CD4-positive, CD25-positive, alpha-beta regulatory T cell (primary cell): ENCODE results near the gene KRTAP10-6. TPM values are rescaled to one million over a fixed set of nuclear protein-coding genes. Genes with fewer than 3 reads are reported as not detected.
"Not testable (repeated sequence)": the region's sequence is repeated elsewhere in the genome, so short reads cannot be mapped to it uniquely, and the experiment has no call there.

Experiments
- ATAC-seq, 2 donors: fragments of 150-1000 bp; cut with Tn5 transposase; one replicate each; pipeline ENCODE4 v1.10.0; 2021; ENCODE audit warnings: low read depth in 2 of 2, moderate number of reproducible peaks in 2 of 2, moderate library complexity in 1 of 2
- DNase-seq, 3 donors: peaks; one replicate each; pipeline versions ENCODE4 v3.0.0 to v3.0.0-alpha.2; 2012 to 2022; ENCODE audit warnings: mixed read lengths in 1 of 3
- H3K27ac ChIP-seq: one replicate; pipeline ENCODE4 v1.7.0; 2013; ENCODE audit warnings: mild to moderate bottlenecking, low read length; ENCODE audit not compliant: insufficient read depth, poor library complexity, severe bottlenecking
- H3K27me3 ChIP-seq: one replicate; pipeline ENCODE4 v1.7.0; 2013; ENCODE audit warnings: low read length; ENCODE audit not compliant: control insufficient read depth, insufficient read depth
- H3K36me3 ChIP-seq: one replicate; pipeline ENCODE4 v1.7.0; 2013; ENCODE audit warnings: mild to moderate bottlenecking, low read length, moderate library complexity; ENCODE audit not compliant: control insufficient read depth, insufficient read depth
- H3K4me1 ChIP-seq: 2 replicates; pipeline ENCODE4 v1.7.0; 2013; ENCODE audit warnings: mild to moderate bottlenecking, low read length; ENCODE audit not compliant: insufficient read depth, control insufficient read depth, poor library complexity, severe bottlenecking
- H3K4me3 ChIP-seq: one replicate; pipeline ENCODE4 v1.7.0; 2013; ENCODE audit warnings: low read depth, mild to moderate bottlenecking, low read length, moderate library complexity
- H3K9me3 ChIP-seq, 2 experiments: 1 replicate in 1 of 2; 2 replicates in 1 of 2; pipeline ENCODE4 v1.7.0; 2013; ENCODE audit warnings: low read length in 2 of 2, mild to moderate bottlenecking in 1 of 2, moderate library complexity in 1 of 2; ENCODE audit not compliant: control insufficient read depth in 2 of 2
- H3K27ac Mint-ChIP-seq, 3 donors: one replicate each; pipeline ENCODE4 v1.8.0; 2020 to 2022; ENCODE audit warnings: mild to moderate bottlenecking in 3 of 3, mixed read lengths in 3 of 3, moderate library complexity in 2 of 3
- H3K27me3 Mint-ChIP-seq: one replicate; pipeline ENCODE4 v1.8.0; 2022; ENCODE audit warnings: mild to moderate bottlenecking, mixed read lengths
- H3K36me3 Mint-ChIP-seq: one replicate; pipeline ENCODE4 v1.8.0; 2020; ENCODE audit warnings: mixed read lengths
- H3K4me1 Mint-ChIP-seq, 4 donors: one replicate each; pipeline ENCODE4 v1.8.0; 2020 to 2022; ENCODE audit warnings: mixed read lengths in 4 of 4, mild to moderate bottlenecking in 1 of 4
- H3K4me3 Mint-ChIP-seq, 4 donors: one replicate each; pipeline ENCODE4 v1.8.0; 2020 to 2022; ENCODE audit warnings: mild to moderate bottlenecking in 4 of 4, mixed read lengths in 4 of 4, moderate library complexity in 3 of 4
- H3K9me3 Mint-ChIP-seq, 7 donors: one replicate each; pipeline ENCODE4 v1.8.0; 2020 to 2022; ENCODE audit warnings: mixed read lengths in 7 of 7, mild to moderate bottlenecking in 3 of 7, moderate library complexity in 2 of 7
- polyA plus RNA-seq, 4 donors: library from polyadenylated mRNA; unstranded; fragments of 300-500 nt; fragmentation: Illumina TruSeq; gene quantifications; one replicate each; pipeline ENCODE4 v1.2.3, GENCODE V29; 2021
- total RNA-seq: library from RNA; stranded (reverse); gene quantifications from one replicate; pipeline ENCODE4 v1.2.3, GENCODE V29; 2022

KRTAP10-6 gene
- total and polyA plus RNA-seq, 5 donors from 2014 or later = not detected

- H3K4me1 Mint-ChIP-seq = peaks cover 11 to 17% (median 14%) of the 10 kb centered on the region in 4 donors
- no peak for DNase-seq
- Histone ChIP-seq H3K27me3 (no peaks in the 10 kb centered on the region), H3K4me3 (no peak overlapping the region), H3K36me3 (no peaks in the 10 kb centered on the region), H3K9me3 (no peaks in the 10 kb centered on the region), H3K4me1 (peaks cover 12% of the 10 kb centered on the region), H3K27ac (no peak overlapping the region)
- no peak for ATAC-seq
- H3K36me3 Mint-ChIP-seq = no peaks in the 10 kb centered on the region
- no peak overlapping the region for H3K4me3 Mint-ChIP-seq
- peaks cover 10% of the 10 kb centered on the region for H3K27me3 Mint-ChIP-seq
- peaks cover 0 to 3% (median 1%) of the 10 kb centered on the region in 7 donors for H3K9me3 Mint-ChIP-seq
- no peak overlapping the region for H3K27ac Mint-ChIP-seq
Observed at GRCh38 chr21:44568261-44568660, 24.0 kb downstream of the KRTAP10-6 start.

- Histone ChIP-seq H3K27me3 (no peaks in the 10 kb centered on the region), H3K4me1 (peaks cover 12% of the 10 kb centered on the region), H3K4me3 (no peak overlapping the region), H3K9me3 (peaks cover 0 to 1% of the 10 kb centered on the region in 2 experiments), H3K27ac (no peak overlapping the region), H3K36me3 (no peaks in the 10 kb centered on the region)
- peaks cover 0 to 7% (median 2%) of the 10 kb centered on the region in 7 donors for H3K9me3 Mint-ChIP-seq
- H3K4me1 Mint-ChIP-seq = peaks cover 11 to 17% (median 14%) of the 10 kb centered on the region in 4 donors
- H3K27me3 Mint-ChIP-seq = peaks cover 5% of the 10 kb centered on the region
- no peak overlapping the region for H3K27ac Mint-ChIP-seq
- DNase-seq (no peak), ATAC-seq (no peak)
- no peaks in the 10 kb centered on the region for H3K36me3 Mint-ChIP-seq
- no peak overlapping the region for H3K4me3 Mint-ChIP-seq
Observed at GRCh38 chr21:44567481-44568171, 24.7 kb downstream of the KRTAP10-6 start.

GRCh38 chr21:44566403-44566802 is 25.9 kb downstream of the KRTAP10-6 start:
- H3K27ac ChIP-seq = no peak overlapping the region
- Mint-ChIP-seq H3K4me1 (peaks cover 11 to 17% (median 14%) of the 10 kb centered on the region in 4 donors), H3K27ac (no peak overlapping the region), H3K36me3 (no peaks in the 10 kb centered on the region), H3K4me3 (no peak overlapping the region), H3K27me3 (peaks cover 2% of the 10 kb centered on the region), H3K9me3 (peaks cover 0 to 12% (median 7%) of the 10 kb centered on the region in 7 donors)
- no peak for DNase-seq
- H3K4me1 ChIP-seq = peaks cover 12% of the 10 kb centered on the region
- no peak overlapping the region for H3K4me3 ChIP-seq
- H3K36me3 ChIP-seq = no peaks in the 10 kb centered on the region
- no peak for ATAC-seq
- H3K9me3 ChIP-seq = peaks cover 2 to 5% of the 10 kb centered on the region in 2 experiments
- H3K27me3 ChIP-seq = no peaks in the 10 kb centered on the region

- peaks cover 0 to 24% (median 9%) of the 10 kb centered on the region in 7 donors for H3K9me3 Mint-ChIP-seq
- H3K36me3 Mint-ChIP-seq = peaks cover 6% of the 10 kb centered on the region
- no peaks in the 10 kb centered on the region for H3K27me3 Mint-ChIP-seq
- Histone ChIP-seq H3K4me3 (peak overlapping the region; percentile 38), H3K27ac (peak overlapping the region; percentile 72), H3K9me3 (peaks cover 2 to 5% of the 10 kb centered on the region in 2 experiments), H3K27me3 (no peaks in the 10 kb centered on the region), H3K36me3 (no peaks in the 10 kb centered on the region), H3K4me1 (peaks cover 12% of the 10 kb centered on the region)
- DNase-seq (peak in 2 of 3 donors; percentile 19 to 26), ATAC-seq (no peak)
- H3K4me3 Mint-ChIP-seq = peak overlapping the region; percentile 4 to 74 (median 14)
- H3K27ac Mint-ChIP-seq = peak overlapping the region; percentile 1 to 84 (median 51)
- peaks cover 11 to 17% (median 14%) of the 10 kb centered on the region in 4 donors for H3K4me1 Mint-ChIP-seq
Observed at GRCh38 chr21:44564886-44565598, 27.3 kb downstream of the KRTAP10-6 start.

- no peaks in the 10 kb centered on the region for H3K27me3 Mint-ChIP-seq
- ATAC-seq (no peak), DNase-seq (no peak)
- Histone ChIP-seq H3K36me3 (no peaks in the 10 kb centered on the region), H3K9me3 (peaks cover 5% of the 10 kb centered on the region in 2 experiments), H3K4me3 (no peak overlapping the region), H3K27me3 (no peaks in the 10 kb centered on the region), H3K27ac (peak overlapping the region; percentile 72), H3K4me1 (peaks cover 12% of the 10 kb centered on the region)
- no peak overlapping the region for H3K4me3 Mint-ChIP-seq
- H3K9me3 Mint-ChIP-seq = peaks cover 0 to 26% (median 9%) of the 10 kb centered on the region in 7 donors
- H3K27ac Mint-ChIP-seq = no peak overlapping the region
- peaks cover 11 to 16% (median 13%) of the 10 kb centered on the region in 4 donors for H3K4me1 Mint-ChIP-seq
- H3K36me3 Mint-ChIP-seq = peaks cover 6% of the 10 kb centered on the region
Observed at GRCh38 chr21:44564099-44564498, 28.2 kb downstream of the KRTAP10-6 start.

GRCh38 chr21:44558695-44559094 is 33.6 kb downstream of the KRTAP10-6 start, which contains the start of gene KRTAP10-3:
Gene KRTAP10-3, minus strand, starts transcription at chr21:44558795. Its CDS starts 80 bp downstream, at chr21:44558715.
- H3K4me3 Mint-ChIP-seq = no peak within 1 kb of the TSS
- H3K27me3 Mint-ChIP-seq = no peaks in the 10 kb centered on the region
- H3K4me1 ChIP-seq = no peaks in the 10 kb centered on the region
- no peaks in the 10 kb centered on the region for H3K27me3 ChIP-seq
- peak within 1 kb of the TSS in 1 of 3 donors; percentile 72 for H3K27ac Mint-ChIP-seq
- no peak within 1 kb of the TSS for H3K4me3 ChIP-seq
- no peaks in the 10 kb centered on the region for H3K36me3 ChIP-seq
- H3K9me3 Mint-ChIP-seq = peaks cover 0 to 30% (median 9%) of the 10 kb centered on the region in 7 donors
- ATAC-seq = no peak
- H3K36me3 Mint-ChIP-seq = peaks cover 6% of the 10 kb centered on the region
- peaks cover 5% of the 10 kb centered on the region in 2 experiments for H3K9me3 ChIP-seq
- no peaks in the 10 kb centered on the region for H3K4me1 Mint-ChIP-seq
- no peak within 1 kb of the TSS for H3K27ac ChIP-seq
- no peak for DNase-seq

- not testable (repeated sequence) for H3K4me1 Mint-ChIP-seq, H3K4me3 Mint-ChIP-seq, H3K9me3 ChIP-seq, H3K4me3 ChIP-seq, H3K36me3 ChIP-seq, H3K27me3 Mint-ChIP-seq, DNase-seq, H3K27me3 ChIP-seq, H3K4me1 ChIP-seq, H3K27ac Mint-ChIP-seq, H3K27ac ChIP-seq, H3K36me3 Mint-ChIP-seq, ATAC-seq
- peaks cover 0 to 30% (median 9%) of the 10 kb centered on the region in 7 donors for H3K9me3 Mint-ChIP-seq
Observed at GRCh38 chr21:44558329-44558675, 34.0 kb downstream of the KRTAP10-6 start.
